Neuronal stem cell (in vitro differentiated cells): ENCODE data around the gene TUBG2.

Source experiments
- DNase-seq: peaks from one replicate; pipeline ENCODE4 v3.0.0-alpha.2; 2013; ENCODE audit warnings: low spot score
- H2AFZ ChIP-seq: one replicate; pipeline ENCODE4 v1.6.1; 2013; ENCODE audit warnings: mild to moderate bottlenecking, low read length, inconsistent platforms
- H2AK5ac ChIP-seq: 2 replicates; pipeline ENCODE4 v1.6.1; 2013; ENCODE audit warnings: low read depth, mild to moderate bottlenecking, inconsistent platforms, low read length, moderate library complexity, mixed read lengths
- H2BK120ac ChIP-seq: 2 replicates; pipeline ENCODE4 v1.6.1; 2013; ENCODE audit warnings: low read depth, mild to moderate bottlenecking, inconsistent platforms, low read length, moderate library complexity, mixed read lengths
- H2BK12ac ChIP-seq: one replicate; pipeline ENCODE4 v1.6.1; 2013; ENCODE audit warnings: low read length, inconsistent platforms
- H2BK15ac ChIP-seq: 2 replicates; pipeline ENCODE4 v1.6.1; 2013; ENCODE audit warnings: mild to moderate bottlenecking, low read length, inconsistent platforms, mixed read lengths
- H2BK5ac ChIP-seq: one replicate; pipeline ENCODE4 v1.6.1; 2013; ENCODE audit warnings: inconsistent platforms, mild to moderate bottlenecking, low read length, moderate library complexity
- H3K14ac ChIP-seq: one replicate; pipeline ENCODE4 v1.6.1; 2013; ENCODE audit warnings: low read length, inconsistent platforms
- H3K18ac ChIP-seq: 2 replicates; pipeline ENCODE4 v1.6.1; 2013; ENCODE audit warnings: low read length, inconsistent platforms
- H3K23ac ChIP-seq: 2 replicates; pipeline ENCODE4 v1.6.1; 2013; ENCODE audit warnings: low read depth, mild to moderate bottlenecking, mixed read lengths, low read length, inconsistent platforms; ENCODE audit not compliant: poor library complexity
- H3K27ac ChIP-seq: replicated peaks from 3 replicates; pipeline ENCODE4 v1.5.1; 2013; ENCODE audit warnings: low read length, inconsistent platforms
- H3K27me3 ChIP-seq, 3 experiments: 2 replicates each; pipeline ENCODE4 v1.6.1; 2013; ENCODE audit warnings: low read length in 3 of 3, mild to moderate bottlenecking in 2 of 3, inconsistent platforms in 1 of 3, low read depth in 1 of 3, mixed read lengths in 1 of 3, moderate library complexity in 1 of 3; ENCODE audit not compliant: control insufficient read depth in 3 of 3, insufficient read depth in 3 of 3
- H3K36me3 ChIP-seq, 2 donors: replicated peaks in 1 of 2; 2 replicates each; pipeline ENCODE4 v1.6.1; 2013; ENCODE audit warnings: low read length in 2 of 2; ENCODE audit not compliant: control insufficient read depth in 2 of 2, insufficient read depth in 2 of 2
- H3K4ac ChIP-seq: 2 replicates; pipeline ENCODE4 v1.6.1; 2013; ENCODE audit warnings: inconsistent platforms, mild to moderate bottlenecking, low read length, moderate library complexity
- H3K4me1 ChIP-seq, 2 donors: 1 replicate in 1 of 2; 2 replicates in 1 of 2; pipeline ENCODE4 v1.6.1; 2013; ENCODE audit warnings: low read length in 2 of 2, low read depth in 1 of 2; ENCODE audit not compliant: control insufficient read depth in 2 of 2, insufficient read depth in 1 of 2
- H3K4me2 ChIP-seq: one replicate; pipeline ENCODE4 v1.6.1; 2013; ENCODE audit warnings: mild to moderate bottlenecking, low read length, inconsistent platforms; ENCODE audit not compliant: insufficient read depth, poor library complexity, severe bottlenecking
- H3K4me3 ChIP-seq, 2 donors: 2 replicates each; pipeline ENCODE4 v1.5.1; 2013; ENCODE audit warnings: low read length in 2 of 2, mild to moderate bottlenecking in 2 of 2, inconsistent platforms in 1 of 2, moderate library complexity in 1 of 2
- H3K79me1 ChIP-seq: one replicate; pipeline ENCODE4 v1.6.1; 2013; ENCODE audit warnings: low read depth, mild to moderate bottlenecking, inconsistent platforms, low read length, moderate library complexity
- H3K9ac ChIP-seq: one replicate; pipeline ENCODE4 v1.6.1; 2013; ENCODE audit warnings: mild to moderate bottlenecking, low read depth, low read length, inconsistent platforms; ENCODE audit not compliant: poor library complexity
- H3K9me3 ChIP-seq, 2 donors: replicated peaks in 1 of 2; 2 replicates each; pipeline versions ENCODE3 to v1.6.1; 2013; ENCODE audit warnings: low read length in 2 of 2, mild to moderate bottlenecking in 2 of 2, inconsistent platforms in 1 of 2, low read depth in 1 of 2, mixed read lengths in 1 of 2, moderate library complexity in 1 of 2; ENCODE audit not compliant: control insufficient read depth in 2 of 2, insufficient read depth in 1 of 2
- H4K8ac ChIP-seq: one replicate; pipeline ENCODE4 v1.6.1; 2013; ENCODE audit warnings: low read depth, mild to moderate bottlenecking, inconsistent platforms, low read length, moderate library complexity
- H4K91ac ChIP-seq: one replicate; pipeline ENCODE4 v1.6.1; 2013; ENCODE audit warnings: low read length, low read depth, mild to moderate bottlenecking, inconsistent platforms; ENCODE audit not compliant: poor library complexity
- WGBS, 2 donors: extraction: QIAGEN DNeasy Blood & Tissue Kit; methylation state at CpG; one replicate each; pipeline ENCODE4 v1.1.7; 2013; ENCODE audit warnings: missing lambda C conversion rate in 2 of 2, mixed read lengths in 1 of 2; ENCODE audit not compliant: insufficient read length in 2 of 2, insufficient replicate concordance in 1 of 2; ENCODE audit errors: extremely low coverage in 2 of 2; 5-methylcytosine and 5-hydroxymethylcytosine counted together

TUBG2 gene

GRCh38 chr17:42677921-42678781 is 19.1 kb downstream of the TUBG2 start:
- Histone ChIP-seq H3K23ac (peak overlapping the region; percentile 55), H2BK120ac (no peak overlapping the region), H3K9ac (peak overlapping the region; percentile 70), H2BK12ac (no peak overlapping the region), H2AFZ (peak overlapping the region; percentile 82), H4K91ac (no peak overlapping the region), H3K36me3 (peaks cover 1 to 11% of the 10 kb centered on the region in 2 donors), H3K4me2 (peak overlapping the region; percentile 63), H2BK15ac (peak overlapping the region; percentile 90), H3K27me3 (peaks cover 0 to 34% (median 7%) of the 10 kb centered on the region in 3 experiments), H3K9me3 (no peaks in the 10 kb centered on the region), H3K14ac (no peak overlapping the region), H3K27ac (peak overlapping the region; percentile 99), H4K8ac (no peak overlapping the region), H3K79me1 (peaks cover 17% of the 10 kb centered on the region), H2BK5ac (peak overlapping the region; percentile 96), H3K4me1 (peaks cover 29 to 46% of the 10 kb centered on the region in 2 donors), H3K4ac (no peak overlapping the region), H2AK5ac (no peak overlapping the region), H3K4me3 (peak overlapping the region; percentile 54 to 88), H3K18ac (peak overlapping the region; percentile 99)
- no CpG with 5 or more reads among the region's 53 CpGs for WGBS, 2 donors
- peak; percentile 88 for DNase-seq

GRCh38 chr17:42678951-42679491 is 19.9 kb downstream of the TUBG2 start:
- peak overlapping the region; percentile 11 for H2BK120ac ChIP-seq

GRCh38 chr17:42679492-42680330 is 20.6 kb downstream of the TUBG2 start:
- H4K8ac ChIP-seq, result peak overlapping the region; percentile 100
- peak overlapping the region; percentile 99 for H2BK120ac ChIP-seq
- H3K36me3 ChIP-seq, result peaks cover 0 to 7% of the 10 kb centered on the region in 2 donors
- H3K18ac ChIP-seq, result peak overlapping the region; percentile 99
- H3K14ac ChIP-seq, result peak overlapping the region; percentile 79
- peak; percentile 76 for DNase-seq
- H4K91ac ChIP-seq, result no peak overlapping the region
- no CpG with 5 or more reads among the region's 78 CpGs for WGBS, 2 donors
- peak overlapping the region; percentile 94 for H3K23ac ChIP-seq
- peak overlapping the region; percentile 98 for H3K4ac ChIP-seq
- H3K4me2 ChIP-seq, result peak overlapping the region; percentile 43
- H3K4me3 ChIP-seq, result peak overlapping the region; percentile 54 to 68
- H3K27me3 ChIP-seq, result peaks cover 0 to 23% (median 7%) of the 10 kb centered on the region in 3 experiments
- H2BK12ac ChIP-seq, result peak overlapping the region; percentile 100
- H2AFZ ChIP-seq, result peak overlapping the region; percentile 92
- peak overlapping the region; percentile 99 for H2AK5ac ChIP-seq
- peaks cover 13% of the 10 kb centered on the region for H3K79me1 ChIP-seq
- H2BK15ac ChIP-seq, result peak overlapping the region; percentile 100
- peak overlapping the region; percentile 98 for H2BK5ac ChIP-seq
- peaks cover 31 to 41% of the 10 kb centered on the region in 2 donors for H3K4me1 ChIP-seq
- no peaks in the 10 kb centered on the region for H3K9me3 ChIP-seq
- H3K27ac ChIP-seq, result peak overlapping the region; percentile 92
- peak overlapping the region; percentile 88 for H3K9ac ChIP-seq

More at GRCh38 chr17:42678951-42679491, 19.9 kb downstream of the TUBG2 start:
- peak overlapping the region; percentile 98 for H2BK5ac ChIP-seq
- peak overlapping the region; percentile 99 for H2AK5ac ChIP-seq
- H3K4me3 ChIP-seq, result peak overlapping the region in 1 of 2 donors; percentile 54
- peak overlapping the region; percentile 92 for H2AFZ ChIP-seq
- peaks cover 0 to 7% of the 10 kb centered on the region in 2 donors for H3K36me3 ChIP-seq
- no peak overlapping the region for H3K23ac ChIP-seq
- H3K4ac ChIP-seq, result peak overlapping the region; percentile 96
- no CpG with 5 or more reads among the region's 18 CpGs for WGBS, 2 donors
- no peak overlapping the region for H3K14ac ChIP-seq
- peak overlapping the region; percentile 100 for H2BK15ac ChIP-seq
- peak overlapping the region; percentile 92 for H3K27ac ChIP-seq
- H3K9ac ChIP-seq, result no peak overlapping the region
- H3K4me2 ChIP-seq, result no peak overlapping the region
- peak overlapping the region; percentile 99 for H3K18ac ChIP-seq
- H3K4me1 ChIP-seq, result peaks cover 33 to 48% of the 10 kb centered on the region in 2 donors
- peaks cover 0 to 28% (median 7%) of the 10 kb centered on the region in 3 experiments for H3K27me3 ChIP-seq
- no peak overlapping the region for H4K8ac ChIP-seq
- no peaks in the 10 kb centered on the region for H3K9me3 ChIP-seq
- DNase-seq, result no peak
- no peak overlapping the region for H4K91ac ChIP-seq
- H3K79me1 ChIP-seq, result peaks cover 17% of the 10 kb centered on the region
- H2BK12ac ChIP-seq, result peak overlapping the region; percentile 100
